HG02938 (cell line): Measurements from ENCODE around the gene ZNF805.
"Not testable (repeated sequence)": the region's sequence is repeated elsewhere in the genome, so short reads cannot be mapped to it uniquely, and the experiment has no call there.

Experiments
- ATAC-seq: cut with Tn5 transposase; IDR thresholded peaks from one replicate; pipeline ENCODE4 v1.9.1; 2021; ENCODE audit warnings: mild to moderate bottlenecking, moderate library complexity; ENCODE audit not compliant: unreplicated experiment

ZNF805 gene

DNA sequence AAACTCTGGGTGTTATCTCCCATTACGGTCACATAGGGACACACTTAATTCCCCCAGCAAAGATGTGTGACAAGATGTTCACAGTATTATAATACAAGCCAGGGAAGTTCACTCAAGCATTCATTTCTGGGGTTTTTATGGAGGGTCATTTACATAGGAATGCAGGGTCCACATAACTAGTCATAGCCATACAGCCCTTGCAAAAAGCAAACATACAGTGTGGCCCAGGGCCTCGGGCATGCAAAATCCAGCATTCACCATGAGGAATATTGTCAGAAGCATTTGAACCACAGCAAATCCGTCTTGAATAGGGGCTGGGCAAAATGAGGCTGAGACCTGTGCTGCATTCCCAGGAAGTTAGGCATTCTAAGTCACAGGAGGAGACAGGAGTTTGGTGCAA is 26.9 kb downstream of the ZNF805 start:
- no peak for ATAC-seq

- no peak for ATAC-seq
Measured at GRCh38 chr19:57269515-57270250, 29.3 kb downstream of the ZNF805 start.

GRCh38 chr19:57271280-57271679 is 30.8 kb downstream of the ZNF805 start:
- no peak for ATAC-seq

- no peak for ATAC-seq
Measured at GRCh38 chr19:57273014-57273413, 32.6 kb downstream of the ZNF805 start.

DNA sequence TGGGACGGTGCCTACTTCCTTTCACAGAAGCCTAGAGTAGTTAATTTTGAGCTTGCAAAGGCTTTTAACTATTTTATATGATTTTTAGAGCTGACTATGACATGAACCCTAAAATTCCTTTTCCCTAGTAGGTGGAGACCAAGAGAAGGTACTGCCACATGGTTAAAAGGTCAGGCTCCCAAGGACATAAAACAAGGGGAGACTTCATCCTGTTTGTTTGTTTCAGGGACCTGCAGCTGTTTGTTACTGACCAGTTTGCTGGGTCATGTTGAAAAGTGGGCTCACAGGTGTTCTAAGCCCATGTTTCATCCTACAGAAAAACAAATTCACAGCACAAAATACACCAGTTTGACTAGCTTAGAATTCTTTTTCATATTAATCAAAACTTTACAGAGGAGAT is 36.0 kb downstream of the ZNF805 start:
- no peak for ATAC-seq

DNA sequence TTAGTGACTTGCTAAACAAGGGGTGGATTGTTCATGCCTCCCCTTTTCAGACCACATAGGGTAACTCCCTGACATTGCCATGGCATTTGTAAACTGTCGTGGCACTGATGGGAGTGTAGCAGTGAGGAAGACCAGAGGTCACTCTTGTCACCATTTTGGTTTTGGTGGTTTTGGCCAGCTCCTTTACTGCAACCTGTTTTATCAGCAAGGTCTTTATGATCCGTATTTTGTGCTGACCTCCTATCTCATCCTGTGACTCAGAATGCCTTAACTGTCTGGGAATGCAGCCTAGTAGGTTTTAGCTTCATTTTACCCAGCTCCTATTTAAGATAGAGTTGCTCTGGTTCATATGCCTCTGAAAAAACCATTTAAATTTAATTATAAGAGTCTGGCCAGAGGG is 38.0 kb downstream of the ZNF805 start:
- not testable (repeated sequence) for ATAC-seq

DNA sequence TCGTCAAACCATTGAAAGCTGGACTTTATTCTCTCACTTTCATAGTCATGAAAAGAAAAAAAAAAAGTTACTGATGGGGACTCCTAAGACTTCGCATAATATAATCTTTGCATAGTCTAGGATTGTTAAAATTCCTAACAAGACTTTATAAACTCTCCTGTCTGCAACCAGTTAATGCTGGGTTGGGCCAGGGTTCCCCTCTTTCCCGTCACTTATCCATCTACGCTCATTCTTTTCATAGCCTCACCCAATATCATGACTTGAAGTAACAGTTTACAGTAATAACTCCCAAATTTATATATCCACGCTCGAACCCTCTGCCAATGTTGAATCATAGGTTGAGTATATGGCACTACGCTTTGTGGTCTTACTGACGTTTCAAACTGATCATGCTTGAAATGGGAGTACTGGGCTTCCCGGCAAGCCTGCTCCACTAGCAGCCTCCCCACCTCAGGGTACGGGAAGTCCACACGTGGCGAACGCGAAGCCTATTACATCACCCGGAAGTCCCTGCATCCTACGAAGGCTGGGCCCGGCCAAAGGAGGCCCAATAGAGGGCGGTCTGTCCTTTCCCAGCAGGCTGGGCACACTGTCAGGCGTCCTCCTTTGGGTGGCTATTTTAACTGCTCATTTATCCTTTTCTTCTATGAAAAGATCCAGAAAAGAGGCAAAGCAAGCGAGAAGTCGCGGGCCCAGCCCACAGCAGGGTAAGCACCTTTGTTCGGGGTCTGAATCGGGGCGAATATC is 39.2 kb downstream of the ZNF805 start:
- ATAC-seq: peak; percentile 67

GRCh38 chr19:57280165-57280961 is 39.9 kb downstream of the ZNF805 start, which contains the start of gene ZNF460:
ZNF460 (plus strand) TSS chr19:57280485; CDS start chr19:57280807, 322 bp downstream.
- peak; percentile 75 for ATAC-seq

DNA sequence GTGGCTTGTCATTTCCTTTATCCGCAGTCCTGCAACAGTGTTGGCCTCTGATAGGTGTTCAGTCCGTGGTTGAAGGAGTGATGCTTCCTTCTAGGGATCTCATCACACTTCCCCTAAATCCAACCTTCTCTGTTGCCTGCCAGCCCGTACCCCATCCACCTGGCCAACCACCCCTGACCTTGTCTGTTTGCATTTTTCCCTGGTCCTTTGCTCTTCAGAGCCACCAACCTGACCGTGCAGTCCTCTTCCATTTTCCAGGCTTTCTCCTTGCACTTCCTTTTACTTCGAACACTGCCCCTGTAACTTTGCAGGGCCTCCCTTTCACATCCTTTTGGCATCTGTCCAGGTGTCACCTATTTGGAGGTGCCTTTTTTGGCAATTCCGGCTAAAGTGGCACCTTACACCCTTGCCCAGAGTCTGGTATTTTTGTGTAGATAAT is 40.5 kb downstream of the ZNF805 start:
- no peak for ATAC-seq

DNA sequence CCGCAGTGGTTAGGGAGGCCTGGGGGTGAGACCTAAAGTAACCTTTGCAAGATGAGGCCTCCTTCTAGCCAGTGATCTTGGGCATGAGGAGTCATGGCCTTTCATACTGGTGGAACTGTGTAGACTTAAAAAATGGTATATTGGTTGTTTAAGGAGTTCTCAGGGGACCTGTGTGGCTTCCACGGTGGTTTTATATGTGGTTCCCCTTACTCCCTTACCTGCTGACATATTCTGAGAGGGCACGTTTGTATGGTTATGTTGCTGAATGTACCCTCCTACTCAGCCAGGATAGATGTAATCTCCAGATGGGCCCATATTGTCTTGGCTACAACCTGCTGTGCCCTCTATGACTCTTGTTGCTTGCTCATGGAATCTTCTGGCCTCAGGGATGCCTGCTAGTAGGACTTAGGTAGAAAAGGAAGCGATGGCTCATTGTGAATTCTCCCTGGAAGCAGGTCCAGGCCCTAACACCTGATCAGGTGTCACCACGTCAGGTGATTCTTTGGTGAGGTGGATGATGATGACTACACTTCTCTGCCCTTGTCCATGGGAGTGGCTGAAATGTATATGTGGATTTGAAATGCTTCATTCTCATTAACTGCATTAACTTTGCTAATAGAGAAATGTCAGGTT is 41.7 kb downstream of the ZNF805 start:
- no peak for ATAC-seq

DNA sequence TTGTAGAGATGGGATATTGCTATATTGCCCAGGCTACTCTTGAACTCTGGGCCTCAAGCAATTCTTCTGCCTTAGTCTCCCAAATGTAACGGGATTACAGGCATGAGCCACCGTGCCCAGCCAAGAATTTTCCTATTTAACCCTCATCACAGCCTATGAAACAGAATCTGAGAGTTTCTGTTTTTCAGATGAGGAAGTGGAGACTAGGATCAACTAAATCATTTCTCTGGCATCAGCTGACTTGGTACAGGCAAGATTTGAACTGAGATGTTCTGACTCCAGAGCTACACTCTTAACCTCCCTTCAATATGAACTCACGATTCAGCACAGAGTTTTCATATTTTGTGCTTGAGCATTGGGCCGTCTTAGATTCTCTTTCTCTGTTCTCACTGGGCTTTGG is 47.9 kb downstream of the ZNF805 start:
- ATAC-seq: no peak

GRCh38 chr19:57290970-57291369 is 50.5 kb downstream of the ZNF805 start:
- ATAC-seq: no peak

GRCh38 chr19:57292547-57292946 is 52.1 kb downstream of the ZNF805 start:
- ATAC-seq: no peak

- ATAC-seq: no peak
Measured at GRCh38 chr19:57293719-57294118, 53.3 kb downstream of the ZNF805 start.

GRCh38 chr19:57302020-57302465 is 61.6 kb downstream of the ZNF805 start:
- ATAC-seq: no peak

DNA sequence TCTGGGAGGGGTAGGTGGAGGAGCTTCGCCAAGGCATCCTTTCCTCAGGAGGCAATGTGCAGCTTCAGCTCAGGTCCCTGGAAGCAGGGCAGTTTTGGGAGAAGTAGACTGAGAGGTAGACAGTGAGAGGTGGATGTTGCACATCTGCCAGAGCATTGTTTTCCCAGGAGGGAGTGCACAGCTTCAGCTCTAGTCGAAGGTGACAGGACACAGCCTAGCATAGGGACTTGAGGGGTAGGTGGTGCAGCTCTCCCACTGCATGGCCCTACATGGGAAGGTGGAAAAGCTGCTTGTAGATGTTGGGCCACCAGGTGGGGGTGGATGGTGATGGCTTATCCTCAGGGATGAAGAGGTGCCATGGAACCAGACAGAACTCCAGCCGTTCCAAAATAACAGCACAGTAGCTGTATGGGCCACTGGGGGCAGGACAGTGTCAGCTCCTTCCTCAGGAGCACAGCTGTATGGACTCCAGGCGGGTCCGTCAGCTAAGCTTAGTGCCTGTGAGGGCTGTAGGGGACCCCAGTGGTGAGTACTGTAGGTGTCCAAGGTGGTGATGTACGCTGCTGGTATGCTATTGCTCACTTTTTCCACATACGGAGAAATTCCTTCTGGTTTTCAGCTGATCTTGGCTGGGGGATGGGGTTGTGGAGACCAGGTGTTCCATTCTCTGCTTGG is 62.4 kb downstream of the ZNF805 start:
- ATAC-seq: no peak
